ENCODE data around the gene RHOH.

RHOH gene

DNA sequence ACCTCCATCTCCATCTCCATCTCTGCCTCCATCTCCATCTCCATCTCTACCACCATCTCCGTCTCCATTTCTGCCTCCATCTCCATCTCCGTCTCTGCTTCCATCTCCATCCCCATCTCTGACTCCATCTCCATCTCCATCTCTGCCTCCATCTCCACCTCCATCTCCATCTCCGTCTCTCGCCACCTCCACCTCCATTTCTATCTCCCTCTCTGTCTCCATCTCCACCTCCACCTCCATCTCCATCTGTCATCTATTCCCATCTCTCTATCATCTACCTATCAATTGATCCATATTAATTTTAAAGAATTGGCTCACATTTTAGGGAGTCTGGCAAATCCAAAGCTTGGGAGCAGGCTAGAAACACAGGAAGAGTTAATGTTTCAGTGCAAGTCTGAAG is 98.7 kb downstream of the RHOH start:
- DNase-seq (ENCODE audit: low read depth): no peak
